SU-DHL-6 (cell line): Measurements from ENCODE around the gene CBX5.

Source experiments
- H2AFZ ChIP-seq: fragments of 200-600 bp; sonication (generic); 2 replicates; pipeline ENCODE4 v1.6.1; 2014; ENCODE audit warnings: low read depth, mild to moderate bottlenecking, moderate library complexity, mixed read lengths, antibody characterized with exemption, low read length; ENCODE audit not compliant: severe bottlenecking
- H3F3A ChIP-seq: fragments of 200-600 bp; shearing (Covaris generic); 2 replicates; pipeline ENCODE4 v1.6.0; 2016; ENCODE audit warnings: antibody characterized with exemption, mild to moderate bottlenecking; ENCODE audit not compliant: insufficient read depth
- H3K27ac ChIP-seq: fragments of 200-600 bp; sonication (generic); 2 replicates; pipeline ENCODE4 v1.5.1; 2016; ENCODE audit warnings: low read depth, mild to moderate bottlenecking, low read length, moderate library complexity, mixed read lengths
- H3K27me3 ChIP-seq: fragments of 200-600 bp; sonication (generic), shearing (Covaris generic); 2 replicates; pipeline ENCODE4 v1.6.0; 2014; ENCODE audit warnings: mild to moderate bottlenecking, low read length
- H3K36me3 ChIP-seq: fragments of 200-600 bp; sonication (generic); 2 replicates; pipeline ENCODE4 v1.6.1; 2014; ENCODE audit warnings: mild to moderate bottlenecking, low read length, mixed read lengths
- H3K4me2 ChIP-seq: fragments of 300-600, 200-600 bp; shearing (Covaris generic), sonication (generic); 2 replicates; pipeline ENCODE4 v1.6.0; 2014; ENCODE audit warnings: low read length, low read depth, mild to moderate bottlenecking; ENCODE audit not compliant: poor library complexity, severe bottlenecking
- H3K4me3 ChIP-seq: fragments of 200-600 bp; sonication (generic); 2 replicates; pipeline ENCODE4 v1.5.1; 2014; ENCODE audit warnings: antibody characterized with exemption, low read length, mild to moderate bottlenecking, mixed read lengths; ENCODE audit not compliant: insufficient read depth, poor library complexity, severe bottlenecking
- H3K79me2 ChIP-seq: fragments of 200-600 bp; sonication (generic); 2 replicates; pipeline ENCODE4 v1.6.1; 2014; ENCODE audit warnings: mild to moderate bottlenecking, low read length, moderate library complexity; ENCODE audit not compliant: insufficient read depth
- H3K9ac ChIP-seq: fragments of 200-600 bp; sonication (generic); 2 replicates; pipeline ENCODE4 v1.7.0; 2014; ENCODE audit warnings: mild to moderate bottlenecking, low read length
- H3K9me2 ChIP-seq: fragments of 200-600 bp; sonication (generic); replicated peaks from 2 replicates; pipeline ENCODE4 v1.6.1; 2014; ENCODE audit warnings: low read length; ENCODE audit not compliant: insufficient read depth
- H3K9me3 ChIP-seq: fragments of 200-600 bp; sonication (generic); 2 replicates; pipeline ENCODE4 v1.6.1; 2014; ENCODE audit warnings: low read length, mixed read lengths; ENCODE audit not compliant: insufficient read depth
- H4K20me1 ChIP-seq: fragments of 200-600 bp; sonication (generic); 2 replicates; pipeline ENCODE4 v1.6.1; 2014; ENCODE audit warnings: low read depth, mild to moderate bottlenecking, antibody characterized with exemption, low read length, moderate library complexity, mixed read lengths
- EZH2phosphoT487 ChIP-seq: fragments of 200-600 bp; sonication (generic), shearing (Covaris generic); conservative IDR thresholded peaks from 2 replicates; pipeline ENCODE4 v1.6.1; 2018; ENCODE audit warnings: mild to moderate bottlenecking, antibody characterized with exemption, low read length, moderate library complexity, mixed read lengths
- TF ChIP-seq, protein P1 (sequence below): fragments of 200-600 bp; sonication (generic); IDR thresholded peaks from one replicate; pipeline ENCODE4 v1.5.1; 2017; ENCODE audit warnings: antibody characterized with exemption, mild to moderate bottlenecking, low read length, moderate library complexity; ENCODE audit not compliant: insufficient read depth, poor library complexity, severe bottlenecking

The CBX5 gene

DNA sequence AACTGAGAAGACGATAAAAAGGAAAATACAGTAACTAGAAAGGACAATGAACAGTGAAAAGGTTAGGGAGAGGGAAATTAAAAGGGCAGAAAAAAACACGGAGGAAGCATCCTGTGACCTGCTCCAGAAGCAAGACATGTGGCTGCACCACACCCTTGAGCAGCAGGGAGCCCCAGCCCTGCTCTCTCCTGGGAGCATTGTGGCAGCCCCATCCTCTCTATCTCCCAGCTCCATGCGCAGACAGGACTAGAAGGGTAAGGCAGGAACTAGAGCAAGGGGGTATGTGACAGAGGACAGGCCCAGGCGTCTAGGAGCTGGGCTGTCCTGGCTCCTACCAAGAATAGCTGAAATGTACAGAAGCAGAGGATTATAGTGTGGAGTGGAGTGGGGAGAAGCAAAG is 52.5 kb downstream of the CBX5 start:
- Histone ChIP-seq H3K9ac (no peak overlapping the region), H4K20me1 (no peaks in the 10 kb centered on the region), H3K36me3 (no peaks in the 10 kb centered on the region), H3F3A (no peaks in the 10 kb centered on the region), H3K79me2 (no peaks in the 10 kb centered on the region), H2AFZ (no peak overlapping the region), H3K27me3 (no peaks in the 10 kb centered on the region), H3K4me3 (no peak overlapping the region), H3K27ac (no peak overlapping the region), H3K9me2 (no peaks in the 10 kb centered on the region), H3K4me2 (no peak overlapping the region), H3K9me3 (no peaks in the 10 kb centered on the region)
- TF ChIP-seq, protein P1, sequence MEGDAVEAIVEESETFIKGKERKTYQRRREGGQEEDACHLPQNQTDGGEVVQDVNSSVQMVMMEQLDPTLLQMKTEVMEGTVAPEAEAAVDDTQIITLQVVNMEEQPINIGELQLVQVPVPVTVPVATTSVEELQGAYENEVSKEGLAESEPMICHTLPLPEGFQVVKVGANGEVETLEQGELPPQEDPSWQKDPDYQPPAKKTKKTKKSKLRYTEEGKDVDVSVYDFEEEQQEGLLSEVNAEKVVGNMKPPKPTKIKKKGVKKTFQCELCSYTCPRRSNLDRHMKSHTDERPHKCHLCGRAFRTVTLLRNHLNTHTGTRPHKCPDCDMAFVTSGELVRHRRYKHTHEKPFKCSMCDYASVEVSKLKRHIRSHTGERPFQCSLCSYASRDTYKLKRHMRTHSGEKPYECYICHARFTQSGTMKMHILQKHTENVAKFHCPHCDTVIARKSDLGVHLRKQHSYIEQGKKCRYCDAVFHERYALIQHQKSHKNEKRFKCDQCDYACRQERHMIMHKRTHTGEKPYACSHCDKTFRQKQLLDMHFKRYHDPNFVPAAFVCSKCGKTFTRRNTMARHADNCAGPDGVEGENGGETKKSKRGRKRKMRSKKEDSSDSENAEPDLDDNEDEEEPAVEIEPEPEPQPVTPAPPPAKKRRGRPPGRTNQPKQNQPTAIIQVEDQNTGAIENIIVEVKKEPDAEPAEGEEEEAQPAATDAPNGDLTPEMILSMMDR = no peak
- TF ChIP-seq EZH2phosphoT487 = no peak

DNA sequence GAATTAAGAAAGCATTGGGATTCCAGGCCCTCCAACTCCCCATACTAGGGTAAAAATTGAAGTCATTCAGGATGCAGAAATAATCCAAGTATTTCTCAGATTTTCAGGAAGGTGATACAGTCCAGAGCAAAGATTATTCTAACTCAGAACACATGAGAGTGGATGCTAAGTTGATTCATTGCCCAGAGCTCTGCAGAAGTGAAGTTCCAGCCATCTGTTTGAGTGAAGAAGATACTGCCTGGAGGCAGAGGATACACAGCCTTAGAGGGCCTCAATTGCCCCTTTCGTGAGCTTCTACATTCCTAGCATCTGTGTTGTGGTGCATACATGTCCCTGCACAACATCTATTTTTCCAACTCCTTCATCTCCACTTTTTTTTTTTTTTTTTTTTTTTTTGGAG is 54.3 kb downstream of the CBX5 start:
- Histone ChIP-seq H3K36me3 (no peaks in the 10 kb centered on the region), H4K20me1 (no peaks in the 10 kb centered on the region), H3K9me3 (no peaks in the 10 kb centered on the region), H3K27ac (no peak overlapping the region), H3K79me2 (no peaks in the 10 kb centered on the region), H3K27me3 (no peaks in the 10 kb centered on the region), H2AFZ (no peak overlapping the region), H3K9ac (no peak overlapping the region), H3K4me2 (no peak overlapping the region), H3K9me2 (no peaks in the 10 kb centered on the region), H3K4me3 (no peak overlapping the region), H3F3A (no peaks in the 10 kb centered on the region)
- no peak for TF ChIP-seq EZH2phosphoT487
- TF ChIP-seq, protein P1 = no peak

DNA sequence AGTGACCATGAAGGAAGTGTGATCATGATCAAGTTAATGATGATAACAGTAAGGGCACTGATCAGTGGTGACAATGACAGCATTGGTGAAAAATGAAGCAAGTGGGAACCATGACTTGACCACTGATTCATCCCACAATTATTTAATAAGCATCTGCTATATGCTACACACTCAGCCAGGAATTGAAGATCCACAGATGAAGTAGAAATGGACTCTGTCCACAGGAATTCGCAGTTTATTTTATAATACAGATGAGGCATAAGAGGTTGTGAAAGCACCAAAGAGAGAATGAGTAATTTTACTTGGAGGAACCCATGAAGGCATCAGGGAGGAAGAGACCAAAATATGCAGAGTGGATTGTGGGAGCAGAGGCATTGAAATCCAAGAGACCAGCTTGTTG is 57.3 kb downstream of the CBX5 start:
- H4K20me1 ChIP-seq = no peaks in the 10 kb centered on the region
- H3K9me3 ChIP-seq = no peaks in the 10 kb centered on the region
- no peak for TF ChIP-seq EZH2phosphoT487
- TF ChIP-seq, protein P1 = no peak
- no peaks in the 10 kb centered on the region for H3K9me2 ChIP-seq
- no peak overlapping the region for H3K4me3 ChIP-seq
- H3F3A ChIP-seq = peaks cover 11% of the 10 kb centered on the region
- no peaks in the 10 kb centered on the region for H3K27me3 ChIP-seq
- H3K9ac ChIP-seq = no peak overlapping the region
- no peak overlapping the region for H3K4me2 ChIP-seq
- H3K79me2 ChIP-seq = no peaks in the 10 kb centered on the region
- H3K36me3 ChIP-seq = no peaks in the 10 kb centered on the region
- no peak overlapping the region for H2AFZ ChIP-seq
- H3K27ac ChIP-seq = no peak overlapping the region

DNA sequence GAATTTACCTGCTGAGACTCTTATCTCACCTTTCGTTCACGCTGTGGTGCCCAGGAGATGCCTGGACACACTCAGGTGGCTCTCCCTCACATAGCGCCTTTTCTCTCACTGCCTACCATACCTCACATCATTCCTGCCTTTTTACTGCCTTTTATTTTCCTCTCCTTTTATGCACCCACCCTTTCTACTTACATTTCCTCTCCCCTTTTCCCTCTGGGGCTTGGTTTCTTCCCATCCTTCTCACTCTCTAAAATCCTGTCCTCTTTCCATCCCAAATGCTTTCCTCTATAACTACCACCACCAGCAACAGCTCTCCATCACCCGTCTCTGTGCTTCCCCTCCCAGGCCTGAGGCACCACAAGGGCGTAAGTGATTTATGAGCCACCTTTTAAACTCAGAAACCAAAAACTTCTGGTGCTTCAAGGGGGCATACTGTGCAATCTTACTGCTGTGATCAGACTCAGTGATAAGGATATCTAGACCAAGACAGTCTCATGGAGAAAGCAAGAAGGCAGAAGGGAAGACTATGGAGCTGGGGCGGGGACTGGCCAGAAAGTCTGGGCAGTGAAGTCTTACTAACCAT is 58.4 kb downstream of the CBX5 start:
- Histone ChIP-seq H4K20me1 (no peaks in the 10 kb centered on the region), H3F3A (peaks cover 17% of the 10 kb centered on the region), H3K4me2 (no peak overlapping the region), H2AFZ (no peak overlapping the region), H3K4me3 (no peak overlapping the region), H3K36me3 (no peaks in the 10 kb centered on the region), H3K9me2 (no peaks in the 10 kb centered on the region), H3K9ac (no peak overlapping the region), H3K27me3 (no peaks in the 10 kb centered on the region), H3K9me3 (no peaks in the 10 kb centered on the region), H3K79me2 (no peaks in the 10 kb centered on the region), H3K27ac (no peak overlapping the region)
- TF ChIP-seq, protein P1 = no peak
- TF ChIP-seq EZH2phosphoT487 = no peak
